Measurements from ENCODE around the gene SETD6.

Gene SETD6

GRCh38 chr16:58508671-58509251, 6.6 kb upstream of the SETD6 start:
- DNase-seq (ENCODE audit: low spot score): no peak

GRCh38 chr16:58509256-58510096, 5.8 kb upstream of the SETD6 start:
- DNase-seq (ENCODE audit: low spot score): no peak

- no peak for DNase-seq (ENCODE audit: low spot score)
Measured at GRCh38 chr16:58510097-58510775, 5.1 kb upstream of the SETD6 start.

DNA sequence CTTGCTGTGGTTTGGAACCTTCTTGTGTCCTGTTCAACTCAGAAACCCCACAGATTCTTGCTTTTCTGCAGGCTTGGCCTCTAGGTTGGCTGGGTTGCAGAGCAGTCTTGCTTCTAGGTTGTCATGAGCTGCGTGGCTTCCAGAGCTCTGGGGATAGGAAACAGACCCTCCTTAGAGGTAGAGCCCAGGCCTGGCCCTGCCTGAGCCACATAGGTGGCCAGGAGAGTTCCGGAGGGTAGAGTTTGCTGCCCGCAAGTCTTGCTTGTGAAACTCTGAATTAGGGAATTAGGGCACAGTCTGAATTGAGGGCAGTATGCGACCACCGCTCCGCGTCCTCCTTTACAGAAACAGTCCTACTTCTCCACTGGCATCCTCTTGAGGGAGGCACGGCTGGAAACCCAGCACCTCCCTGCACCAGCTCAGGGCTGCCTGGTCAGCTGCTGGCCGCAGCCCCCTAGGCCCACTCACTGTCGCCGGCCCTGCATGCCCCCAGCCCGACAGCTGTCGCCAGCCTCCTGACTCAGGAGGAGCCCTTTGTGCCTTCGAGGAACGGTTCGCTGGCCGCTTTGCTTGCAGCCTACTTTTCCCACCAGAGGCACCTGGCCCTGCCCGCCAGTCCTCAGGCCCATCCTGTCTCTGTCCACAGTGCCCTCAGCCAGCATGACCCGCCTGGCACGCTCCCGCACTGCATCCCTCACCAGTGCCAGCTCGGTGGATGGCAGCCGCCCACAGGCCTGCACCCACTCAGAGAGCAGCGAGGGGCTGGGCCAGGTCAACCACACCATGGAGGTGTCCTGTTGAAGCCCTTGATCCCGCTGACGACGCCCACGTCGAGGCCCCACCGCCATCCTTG, 4.3 kb upstream of the SETD6 start:
- DNase-seq (ENCODE audit: low spot score): no peak

GRCh38 chr16:58511933-58512815, 3.1 kb upstream of the SETD6 start:
- no peak for DNase-seq (ENCODE audit: low spot score)

- DNase-seq (ENCODE audit: low spot score): no peak
Measured at GRCh38 chr16:58513874-58514273, 1.4 kb upstream of the SETD6 start.

GRCh38 chr16:58515871-58516767, 802 bp downstream of the SETD6 start:
- DNase-seq (ENCODE audit: low spot score): no peak

DNA sequence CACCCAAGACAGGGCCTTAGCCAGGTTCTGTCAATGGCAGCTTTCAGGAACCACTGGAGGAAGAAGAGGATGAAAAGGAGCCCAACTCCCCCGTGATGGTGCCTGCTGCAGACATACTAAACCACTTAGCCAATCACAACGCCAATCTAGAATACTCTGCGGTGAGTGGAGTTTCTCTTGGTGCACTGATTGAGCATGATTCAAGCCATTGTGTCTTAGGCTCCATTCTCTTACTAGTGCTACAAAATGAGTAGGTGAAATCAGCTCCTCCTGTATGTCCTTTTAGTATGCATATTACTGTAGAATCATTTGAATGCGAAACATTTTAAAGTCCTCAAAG, 1.4 kb downstream of the SETD6 start:
- no peak for DNase-seq (ENCODE audit: low spot score)

GRCh38 chr16:58518083-58518979, 3.0 kb downstream of the SETD6 start:
- DNase-seq (ENCODE audit: low spot score): no peak

GRCh38 chr16:58518980-58519368, 3.7 kb downstream of the SETD6 start:
- DNase-seq (ENCODE audit: low spot score): no peak

GRCh38 chr16:58519707-58520106, 4.4 kb downstream of the SETD6 start:
- no peak for DNase-seq (ENCODE audit: low spot score)

GRCh38 chr16:58530179-58530578, 14.9 kb downstream of the SETD6 start:
- DNase-seq (ENCODE audit: low spot score): no peak

DNA sequence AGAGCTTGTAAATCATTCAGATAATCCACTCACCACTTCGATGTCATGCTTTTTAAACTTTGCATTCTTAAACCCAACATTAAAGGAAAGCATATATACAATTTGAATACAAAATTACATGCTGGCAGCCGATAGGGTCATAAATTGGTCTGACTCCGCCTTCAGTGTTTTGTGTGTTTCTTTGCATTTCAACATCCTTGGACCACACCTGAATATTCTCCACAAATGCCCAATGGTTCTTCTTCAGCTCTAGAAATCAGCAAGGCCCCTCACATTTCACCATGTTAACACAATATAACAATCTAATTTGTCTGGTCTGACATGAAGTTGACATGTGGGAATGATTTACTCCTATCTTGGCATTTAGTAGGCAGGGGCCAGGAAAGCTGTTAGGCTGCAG, 17.1 kb downstream of the SETD6 start:
- DNase-seq (ENCODE audit: low spot score): no peak

DNA sequence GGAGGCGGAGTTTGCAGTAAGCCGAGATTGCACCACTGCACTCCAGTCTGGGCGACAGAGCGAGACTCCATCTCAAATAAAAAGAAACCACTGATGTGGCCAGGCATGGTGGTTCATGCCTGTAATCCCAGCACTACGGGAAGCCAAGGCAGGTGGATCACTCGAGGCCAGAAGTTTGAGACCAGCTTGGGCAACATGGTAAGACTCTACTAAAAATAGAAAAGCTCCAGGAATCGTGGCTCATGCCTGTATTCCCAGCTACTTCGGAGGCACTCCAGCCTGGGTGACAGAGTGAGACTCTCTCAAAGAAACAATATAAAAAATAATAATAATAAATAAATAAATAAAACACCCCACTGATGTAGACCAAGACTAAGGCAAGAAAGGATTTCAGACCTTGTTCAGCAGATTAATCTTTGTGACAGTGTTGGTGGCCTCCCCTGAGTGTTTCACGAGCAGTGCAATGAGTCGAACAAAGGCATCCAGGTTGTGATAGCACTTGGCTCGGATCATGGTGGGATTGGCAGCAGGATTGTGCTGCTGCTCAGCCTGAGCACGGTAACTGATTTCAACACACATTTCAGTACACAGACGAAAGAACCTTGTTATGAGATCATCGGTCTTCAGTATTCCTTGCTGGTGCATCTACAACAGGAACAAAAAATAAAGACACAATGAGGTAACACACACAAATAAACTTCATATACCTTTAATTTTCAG, 18.6 kb downstream of the SETD6 start:
- DNase-seq (ENCODE audit: low spot score): no peak

DNA sequence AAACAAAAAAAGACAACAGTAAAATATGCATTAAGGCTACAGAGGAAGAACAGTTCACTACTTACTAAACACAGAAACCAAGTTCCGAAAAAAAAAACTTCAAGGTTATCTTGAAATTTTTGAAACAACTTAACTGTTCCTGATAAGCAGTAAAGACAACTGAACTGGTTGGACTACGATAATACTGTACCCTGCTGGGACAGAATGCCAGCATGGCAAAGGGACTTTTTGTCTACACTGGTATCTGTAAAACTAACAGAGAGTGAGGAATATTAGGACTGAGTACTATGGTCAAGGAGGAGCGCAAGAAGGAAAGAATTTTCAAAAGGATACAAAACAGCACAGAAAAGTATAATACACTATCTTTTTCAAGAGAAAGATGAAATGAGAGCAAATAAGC, 19.8 kb downstream of the SETD6 start:
- DNase-seq (ENCODE audit: low spot score): no peak

DNA sequence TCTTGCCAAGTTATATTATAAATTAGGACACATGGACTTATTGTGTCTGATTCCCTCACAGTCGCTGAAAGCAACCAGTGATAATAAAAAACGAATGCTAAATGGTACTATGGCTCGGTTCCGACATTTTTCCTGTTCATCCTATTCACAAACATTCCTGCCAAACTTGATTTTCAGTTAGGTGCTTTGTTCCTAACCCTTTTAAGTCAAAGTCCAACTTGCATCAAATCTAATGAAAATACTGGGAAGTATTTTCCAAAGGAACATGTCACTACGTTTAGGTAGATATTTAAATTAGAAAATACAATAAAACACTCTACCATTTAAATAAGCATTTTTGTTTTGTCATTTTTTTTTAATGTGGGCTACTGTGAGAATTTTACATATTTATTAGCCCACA, 21.0 kb downstream of the SETD6 start:
- DNase-seq (ENCODE audit: low spot score): no peak

- no peak for DNase-seq (ENCODE audit: low spot score)
Measured at GRCh38 chr16:58537124-58537906, 22.0 kb downstream of the SETD6 start.

DNA sequence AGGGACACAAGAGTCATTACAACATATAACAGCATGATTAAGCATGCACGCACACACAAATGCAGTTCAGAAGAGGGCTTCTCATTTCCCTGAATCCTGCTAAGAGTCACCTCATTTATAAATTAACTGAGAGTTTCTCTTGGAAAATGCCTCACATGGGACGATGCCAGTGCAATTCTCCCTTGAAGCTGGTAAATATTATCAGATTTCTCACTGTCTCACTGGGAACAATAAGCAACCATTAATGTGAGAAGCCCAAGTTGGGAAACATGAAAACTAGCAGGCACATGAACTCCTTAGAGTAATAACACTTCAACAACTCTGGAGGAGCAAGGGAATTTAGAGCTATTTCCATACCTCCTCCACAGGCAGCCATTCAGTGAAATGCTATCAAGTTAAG, 26.4 kb downstream of the SETD6 start:
- no peak for DNase-seq (ENCODE audit: low spot score)
